ENCODE measurements around the gene CAMTA1. TPM values are rescaled to one million over a fixed set of nuclear protein-coding genes. Genes with fewer than 3 reads are reported as not detected.

CAMTA1 gene
- total and polyA plus RNA-seq, 9 of the 15 experiments (the other 6 are each of a cell fraction or from before 2014, with no cell fraction given) = 43.9 to 161 (median 65.9) TPM

- TF ChIP-seq, protein P1, sequence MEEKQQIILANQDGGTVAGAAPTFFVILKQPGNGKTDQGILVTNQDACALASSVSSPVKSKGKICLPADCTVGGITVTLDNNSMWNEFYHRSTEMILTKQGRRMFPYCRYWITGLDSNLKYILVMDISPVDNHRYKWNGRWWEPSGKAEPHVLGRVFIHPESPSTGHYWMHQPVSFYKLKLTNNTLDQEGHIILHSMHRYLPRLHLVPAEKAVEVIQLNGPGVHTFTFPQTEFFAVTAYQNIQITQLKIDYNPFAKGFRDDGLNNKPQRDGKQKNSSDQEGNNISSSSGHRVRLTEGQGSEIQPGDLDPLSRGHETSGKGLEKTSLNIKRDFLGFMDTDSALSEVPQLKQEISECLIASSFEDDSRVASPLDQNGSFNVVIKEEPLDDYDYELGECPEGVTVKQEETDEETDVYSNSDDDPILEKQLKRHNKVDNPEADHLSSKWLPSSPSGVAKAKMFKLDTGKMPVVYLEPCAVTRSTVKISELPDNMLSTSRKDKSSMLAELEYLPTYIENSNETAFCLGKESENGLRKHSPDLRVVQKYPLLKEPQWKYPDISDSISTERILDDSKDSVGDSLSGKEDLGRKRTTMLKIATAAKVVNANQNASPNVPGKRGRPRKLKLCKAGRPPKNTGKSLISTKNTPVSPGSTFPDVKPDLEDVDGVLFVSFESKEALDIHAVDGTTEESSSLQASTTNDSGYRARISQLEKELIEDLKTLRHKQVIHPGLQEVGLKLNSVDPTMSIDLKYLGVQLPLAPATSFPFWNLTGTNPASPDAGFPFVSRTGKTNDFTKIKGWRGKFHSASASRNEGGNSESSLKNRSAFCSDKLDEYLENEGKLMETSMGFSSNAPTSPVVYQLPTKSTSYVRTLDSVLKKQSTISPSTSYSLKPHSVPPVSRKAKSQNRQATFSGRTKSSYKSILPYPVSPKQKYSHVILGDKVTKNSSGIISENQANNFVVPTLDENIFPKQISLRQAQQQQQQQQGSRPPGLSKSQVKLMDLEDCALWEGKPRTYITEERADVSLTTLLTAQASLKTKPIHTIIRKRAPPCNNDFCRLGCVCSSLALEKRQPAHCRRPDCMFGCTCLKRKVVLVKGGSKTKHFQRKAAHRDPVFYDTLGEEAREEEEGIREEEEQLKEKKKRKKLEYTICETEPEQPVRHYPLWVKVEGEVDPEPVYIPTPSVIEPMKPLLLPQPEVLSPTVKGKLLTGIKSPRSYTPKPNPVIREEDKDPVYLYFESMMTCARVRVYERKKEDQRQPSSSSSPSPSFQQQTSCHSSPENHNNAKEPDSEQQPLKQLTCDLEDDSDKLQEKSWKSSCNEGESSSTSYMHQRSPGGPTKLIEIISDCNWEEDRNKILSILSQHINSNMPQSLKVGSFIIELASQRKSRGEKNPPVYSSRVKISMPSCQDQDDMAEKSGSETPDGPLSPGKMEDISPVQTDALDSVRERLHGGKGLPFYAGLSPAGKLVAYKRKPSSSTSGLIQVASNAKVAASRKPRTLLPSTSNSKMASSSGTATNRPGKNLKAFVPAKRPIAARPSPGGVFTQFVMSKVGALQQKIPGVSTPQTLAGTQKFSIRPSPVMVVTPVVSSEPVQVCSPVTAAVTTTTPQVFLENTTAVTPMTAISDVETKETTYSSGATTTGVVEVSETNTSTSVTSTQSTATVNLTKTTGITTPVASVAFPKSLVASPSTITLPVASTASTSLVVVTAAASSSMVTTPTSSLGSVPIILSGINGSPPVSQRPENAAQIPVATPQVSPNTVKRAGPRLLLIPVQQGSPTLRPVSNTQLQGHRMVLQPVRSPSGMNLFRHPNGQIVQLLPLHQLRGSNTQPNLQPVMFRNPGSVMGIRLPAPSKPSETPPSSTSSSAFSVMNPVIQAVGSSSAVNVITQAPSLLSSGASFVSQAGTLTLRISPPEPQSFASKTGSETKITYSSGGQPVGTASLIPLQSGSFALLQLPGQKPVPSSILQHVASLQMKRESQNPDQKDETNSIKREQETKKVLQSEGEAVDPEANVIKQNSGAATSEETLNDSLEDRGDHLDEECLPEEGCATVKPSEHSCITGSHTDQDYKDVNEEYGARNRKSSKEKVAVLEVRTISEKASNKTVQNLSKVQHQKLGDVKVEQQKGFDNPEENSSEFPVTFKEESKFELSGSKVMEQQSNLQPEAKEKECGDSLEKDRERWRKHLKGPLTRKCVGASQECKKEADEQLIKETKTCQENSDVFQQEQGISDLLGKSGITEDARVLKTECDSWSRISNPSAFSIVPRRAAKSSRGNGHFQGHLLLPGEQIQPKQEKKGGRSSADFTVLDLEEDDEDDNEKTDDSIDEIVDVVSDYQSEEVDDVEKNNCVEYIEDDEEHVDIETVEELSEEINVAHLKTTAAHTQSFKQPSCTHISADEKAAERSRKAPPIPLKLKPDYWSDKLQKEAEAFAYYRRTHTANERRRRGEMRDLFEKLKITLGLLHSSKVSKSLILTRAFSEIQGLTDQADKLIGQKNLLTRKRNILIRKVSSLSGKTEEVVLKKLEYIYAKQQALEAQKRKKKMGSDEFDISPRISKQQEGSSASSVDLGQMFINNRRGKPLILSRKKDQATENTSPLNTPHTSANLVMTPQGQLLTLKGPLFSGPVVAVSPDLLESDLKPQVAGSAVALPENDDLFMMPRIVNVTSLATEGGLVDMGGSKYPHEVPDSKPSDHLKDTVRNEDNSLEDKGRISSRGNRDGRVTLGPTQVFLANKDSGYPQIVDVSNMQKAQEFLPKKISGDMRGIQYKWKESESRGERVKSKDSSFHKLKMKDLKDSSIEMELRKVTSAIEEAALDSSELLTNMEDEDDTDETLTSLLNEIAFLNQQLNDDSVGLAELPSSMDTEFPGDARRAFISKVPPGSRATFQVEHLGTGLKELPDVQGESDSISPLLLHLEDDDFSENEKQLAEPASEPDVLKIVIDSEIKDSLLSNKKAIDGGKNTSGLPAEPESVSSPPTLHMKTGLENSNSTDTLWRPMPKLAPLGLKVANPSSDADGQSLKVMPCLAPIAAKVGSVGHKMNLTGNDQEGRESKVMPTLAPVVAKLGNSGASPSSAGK (IDR thresholded peaks at IDR 0.05) = no peak
- TF ChIP-seq HMGN3 (IDR thresholded peaks at IDR 0.05; ENCODE audit: borderline replicate concordance, extremely low read depth, insufficient read length, low read depth, low read length) = peak; percentile 21
- no peak for TF ChIP-seq E2F1 (CRISPR knock-in tag; IDR thresholded peaks at IDR 0.05)
- TF ChIP-seq, protein P2, sequence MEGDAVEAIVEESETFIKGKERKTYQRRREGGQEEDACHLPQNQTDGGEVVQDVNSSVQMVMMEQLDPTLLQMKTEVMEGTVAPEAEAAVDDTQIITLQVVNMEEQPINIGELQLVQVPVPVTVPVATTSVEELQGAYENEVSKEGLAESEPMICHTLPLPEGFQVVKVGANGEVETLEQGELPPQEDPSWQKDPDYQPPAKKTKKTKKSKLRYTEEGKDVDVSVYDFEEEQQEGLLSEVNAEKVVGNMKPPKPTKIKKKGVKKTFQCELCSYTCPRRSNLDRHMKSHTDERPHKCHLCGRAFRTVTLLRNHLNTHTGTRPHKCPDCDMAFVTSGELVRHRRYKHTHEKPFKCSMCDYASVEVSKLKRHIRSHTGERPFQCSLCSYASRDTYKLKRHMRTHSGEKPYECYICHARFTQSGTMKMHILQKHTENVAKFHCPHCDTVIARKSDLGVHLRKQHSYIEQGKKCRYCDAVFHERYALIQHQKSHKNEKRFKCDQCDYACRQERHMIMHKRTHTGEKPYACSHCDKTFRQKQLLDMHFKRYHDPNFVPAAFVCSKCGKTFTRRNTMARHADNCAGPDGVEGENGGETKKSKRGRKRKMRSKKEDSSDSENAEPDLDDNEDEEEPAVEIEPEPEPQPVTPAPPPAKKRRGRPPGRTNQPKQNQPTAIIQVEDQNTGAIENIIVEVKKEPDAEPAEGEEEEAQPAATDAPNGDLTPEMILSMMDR (IDR thresholded peaks at IDR 0.05 in 2 of 3, conservative IDR thresholded peaks at IDR 0.05 in 1 of 3; ENCODE audit: insufficient read depth in 2 of 3, low read depth in 1 of 3, low read length in 3 of 3) = peak; percentile 9 to 27 (median 16); a peak in 2 of 6 replicates
- TF ChIP-seq, protein P3, sequence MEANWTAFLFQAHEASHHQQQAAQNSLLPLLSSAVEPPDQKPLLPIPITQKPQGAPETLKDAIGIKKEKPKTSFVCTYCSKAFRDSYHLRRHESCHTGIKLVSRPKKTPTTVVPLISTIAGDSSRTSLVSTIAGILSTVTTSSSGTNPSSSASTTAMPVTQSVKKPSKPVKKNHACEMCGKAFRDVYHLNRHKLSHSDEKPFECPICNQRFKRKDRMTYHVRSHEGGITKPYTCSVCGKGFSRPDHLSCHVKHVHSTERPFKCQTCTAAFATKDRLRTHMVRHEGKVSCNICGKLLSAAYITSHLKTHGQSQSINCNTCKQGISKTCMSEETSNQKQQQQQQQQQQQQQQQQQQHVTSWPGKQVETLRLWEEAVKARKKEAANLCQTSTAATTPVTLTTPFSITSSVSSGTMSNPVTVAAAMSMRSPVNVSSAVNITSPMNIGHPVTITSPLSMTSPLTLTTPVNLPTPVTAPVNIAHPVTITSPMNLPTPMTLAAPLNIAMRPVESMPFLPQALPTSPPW (CRISPR knock-in tag; IDR thresholded peaks at IDR 0.05) = peak; percentile 76
- TF ChIP-seq E2F6 (IDR thresholded peaks at IDR 0.05; ENCODE audit: borderline replicate concordance in 1 of 2, extremely low read depth in 1 of 2, insufficient read depth in 1 of 2, insufficient read length in 1 of 2, low read depth in 1 of 2, low read length in 1 of 2, poor library complexity in 1 of 2, severe bottlenecking in 1 of 2) = peak in 1 of 2 experiments; percentile 66
- no peak for TF ChIP-seq ZNF124 (CRISPR knock-in tag; IDR thresholded peaks at IDR 0.05)
Observed at GRCh38 chr1:6785728-6786505, 663 bp downstream of the CAMTA1 start (continued).
